ENCODE results near the gene CRTAC1. TPM values are rescaled to one million over a fixed set of nuclear protein-coding genes. Genes with fewer than 3 reads are reported as not detected.

CRTAC1 gene
- total and polyA plus RNA-seq, 9 of the 15 experiments (the other 6 are each of a cell fraction or from before 2014, with no cell fraction given) = not detected

- no peak for TF ChIP-seq ID3 (CRISPR knock-in tag; IDR thresholded peaks at IDR 0.05)
- no peak for TF ChIP-seq ID3 (tag; IDR thresholded peaks at IDR 0.05)
- TF ChIP-seq PYGO2 (tag; IDR thresholded peaks at IDR 0.05) = no peak
- no peak for TF ChIP-seq MED1 (CRISPR knock-in tag; IDR thresholded peaks at IDR 0.05; ENCODE audit: borderline replicate concordance)
- TF ChIP-seq ZNF232 (CRISPR knock-in tag; IDR thresholded peaks at IDR 0.05) = no peak
Measured at GRCh38 chr10:97826892-97827291, 203.5 kb downstream of the CRTAC1 start (continued).

- ChIA-PET POLR2A (no interaction called here), CTCF (ENCODE audit: low intra/inter-chr PET ratio) (no interaction called here)
- WGBS (ENCODE audit: insufficient coverage, low coverage, missing lambda C conversion rate) = 24% methylated on average over 9 of the region's 12 CpGs
- Histone ChIP-seq H3K79me2 (ENCODE audit: control insufficient read depth, insufficient read depth, low read length) (no peaks in the 10 kb centered on the region), H3K4me3 (no peak overlapping the region), H2AFZ (ENCODE audit: low read depth, low read length) (no peak overlapping the region), H3K4me1 (replicated peaks in 1 of 2; ENCODE audit: control insufficient read depth in 2 of 2, insufficient read depth in 2 of 2, low read length in 2 of 2) (peaks cover 0 to 6% of the 10 kb centered on the region in 2 experiments; a peak in 2 of 5 replicates), H3K27me3 (ENCODE audit: control insufficient read depth in 2 of 2, insufficient read depth in 2 of 2, low read length in 2 of 2) (peaks cover 0 to 16% of the 10 kb centered on the region in 2 experiments; a peak in 2 of 5 replicates), H3K9me3 (replicated peaks; ENCODE audit: control insufficient read depth, insufficient read depth, low read depth, low read length) (no peaks in the 10 kb centered on the region), H3K36me3 (ENCODE audit: control insufficient read depth, insufficient read depth, low read length) (no peaks in the 10 kb centered on the region), H3K9ac (ENCODE audit: insufficient read depth in 1 of 2, low read depth in 2 of 2, low read length in 2 of 2) (no peak overlapping the region), H3K4me2 (ENCODE audit: insufficient read depth, low read length) (no peak overlapping the region), H3K27ac (ENCODE audit: extremely low read depth, low read depth, low read length) (no peak overlapping the region), H3K9me1 (ENCODE audit: control insufficient read depth, insufficient read depth, low read length) (no peaks in the 10 kb centered on the region), H4K20me1 (replicated peaks; ENCODE audit: control insufficient read depth, insufficient read depth, low read length) (no peaks in the 10 kb centered on the region)
- ATAC-seq = no peak
- no peak for FAIRE-seq
- in situ Hi-C loops (cut with MboI) = no loop called here
- no TSS peak for BruUV-seq (replicated peaks)
- no peak for DNase-seq (ENCODE audit: extremely low read depth in 1 of 4, low spot score in 3 of 4)
- intact Hi-C loops (cut with micrococcal nuclease) = no loop called here
- TF ChIP-seq, protein P1, sequence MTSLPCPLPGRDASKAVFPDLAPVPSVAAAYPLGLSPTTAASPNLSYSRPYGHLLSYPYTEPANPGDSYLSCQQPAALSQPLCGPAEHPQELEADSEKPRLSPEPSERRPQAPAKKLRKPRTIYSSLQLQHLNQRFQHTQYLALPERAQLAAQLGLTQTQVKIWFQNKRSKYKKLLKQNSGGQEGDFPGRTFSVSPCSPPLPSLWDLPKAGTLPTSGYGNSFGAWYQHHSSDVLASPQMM (CRISPR knock-in tag; IDR thresholded peaks at IDR 0.05) = no peak
- TF ChIP-seq RBM25 (IDR thresholded peaks at IDR 0.05; ENCODE audit: low read depth, low read length, severe bottlenecking) = peak; percentile 79
- TF ChIP-seq, protein P2, sequence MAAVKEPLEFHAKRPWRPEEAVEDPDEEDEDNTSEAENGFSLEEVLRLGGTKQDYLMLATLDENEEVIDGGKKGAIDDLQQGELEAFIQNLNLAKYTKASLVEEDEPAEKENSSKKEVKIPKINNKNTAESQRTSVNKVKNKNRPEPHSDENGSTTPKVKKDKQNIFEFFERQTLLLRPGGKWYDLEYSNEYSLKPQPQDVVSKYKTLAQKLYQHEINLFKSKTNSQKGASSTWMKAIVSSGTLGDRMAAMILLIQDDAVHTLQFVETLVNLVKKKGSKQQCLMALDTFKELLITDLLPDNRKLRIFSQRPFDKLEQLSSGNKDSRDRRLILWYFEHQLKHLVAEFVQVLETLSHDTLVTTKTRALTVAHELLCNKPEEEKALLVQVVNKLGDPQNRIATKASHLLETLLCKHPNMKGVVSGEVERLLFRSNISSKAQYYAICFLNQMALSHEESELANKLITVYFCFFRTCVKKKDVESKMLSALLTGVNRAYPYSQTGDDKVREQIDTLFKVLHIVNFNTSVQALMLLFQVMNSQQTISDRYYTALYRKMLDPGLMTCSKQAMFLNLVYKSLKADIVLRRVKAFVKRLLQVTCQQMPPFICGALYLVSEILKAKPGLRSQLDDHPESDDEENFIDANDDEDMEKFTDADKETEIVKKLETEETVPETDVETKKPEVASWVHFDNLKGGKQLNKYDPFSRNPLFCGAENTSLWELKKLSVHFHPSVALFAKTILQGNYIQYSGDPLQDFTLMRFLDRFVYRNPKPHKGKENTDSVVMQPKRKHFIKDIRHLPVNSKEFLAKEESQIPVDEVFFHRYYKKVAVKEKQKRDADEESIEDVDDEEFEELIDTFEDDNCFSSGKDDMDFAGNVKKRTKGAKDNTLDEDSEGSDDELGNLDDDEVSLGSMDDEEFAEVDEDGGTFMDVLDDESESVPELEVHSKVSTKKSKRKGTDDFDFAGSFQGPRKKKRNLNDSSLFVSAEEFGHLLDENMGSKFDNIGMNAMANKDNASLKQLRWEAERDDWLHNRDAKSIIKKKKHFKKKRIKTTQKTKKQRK (IDR thresholded peaks at IDR 0.05; ENCODE audit: borderline replicate concordance, low read depth, low read length) = no peak
- TF ChIP-seq, protein P3, sequence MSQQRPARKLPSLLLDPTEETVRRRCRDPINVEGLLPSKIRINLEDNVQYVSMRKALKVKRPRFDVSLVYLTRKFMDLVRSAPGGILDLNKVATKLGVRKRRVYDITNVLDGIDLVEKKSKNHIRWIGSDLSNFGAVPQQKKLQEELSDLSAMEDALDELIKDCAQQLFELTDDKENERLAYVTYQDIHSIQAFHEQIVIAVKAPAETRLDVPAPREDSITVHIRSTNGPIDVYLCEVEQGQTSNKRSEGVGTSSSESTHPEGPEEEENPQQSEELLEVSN (IDR thresholded peaks at IDR 0.05; ENCODE audit: borderline replicate concordance in 1 of 2, extremely low read depth in 1 of 2, insufficient read depth in 1 of 2, insufficient read length in 1 of 2, low read depth in 1 of 2, low read length in 1 of 2, poor library complexity in 1 of 2, severe bottlenecking in 1 of 2) = peak in 1 of 2 experiments; percentile 32
- TF ChIP-seq MAX (CRISPR knock-in tag; IDR thresholded peaks at IDR 0.05) = 0 out of 2 replicates have a peak, but pooled peaks have one; percentile 15
- no peak for TF ChIP-seq ZNF12 (CRISPR knock-in tag; IDR thresholded peaks at IDR 0.05)
- TF ChIP-seq ZFP36 (IDR thresholded peaks at IDR 0.05; ENCODE audit: low read depth, low read length, partially characterized antibody) = peak; percentile 64
Measured at GRCh38 chr10:97825020-97825760, 205.2 kb downstream of the CRTAC1 start.
